Activated CD8-positive, alpha-beta memory T cell treated with anti-CD3 and anti-CD28 coated beads for 24 hours (primary cell): Measurements from ENCODE around the gene IRF2BPL.

Experiments used
- DNase-seq: peaks from one replicate; pipeline ENCODE4 v3.0.0-alpha.2; 2020

The IRF2BPL gene

DNA sequence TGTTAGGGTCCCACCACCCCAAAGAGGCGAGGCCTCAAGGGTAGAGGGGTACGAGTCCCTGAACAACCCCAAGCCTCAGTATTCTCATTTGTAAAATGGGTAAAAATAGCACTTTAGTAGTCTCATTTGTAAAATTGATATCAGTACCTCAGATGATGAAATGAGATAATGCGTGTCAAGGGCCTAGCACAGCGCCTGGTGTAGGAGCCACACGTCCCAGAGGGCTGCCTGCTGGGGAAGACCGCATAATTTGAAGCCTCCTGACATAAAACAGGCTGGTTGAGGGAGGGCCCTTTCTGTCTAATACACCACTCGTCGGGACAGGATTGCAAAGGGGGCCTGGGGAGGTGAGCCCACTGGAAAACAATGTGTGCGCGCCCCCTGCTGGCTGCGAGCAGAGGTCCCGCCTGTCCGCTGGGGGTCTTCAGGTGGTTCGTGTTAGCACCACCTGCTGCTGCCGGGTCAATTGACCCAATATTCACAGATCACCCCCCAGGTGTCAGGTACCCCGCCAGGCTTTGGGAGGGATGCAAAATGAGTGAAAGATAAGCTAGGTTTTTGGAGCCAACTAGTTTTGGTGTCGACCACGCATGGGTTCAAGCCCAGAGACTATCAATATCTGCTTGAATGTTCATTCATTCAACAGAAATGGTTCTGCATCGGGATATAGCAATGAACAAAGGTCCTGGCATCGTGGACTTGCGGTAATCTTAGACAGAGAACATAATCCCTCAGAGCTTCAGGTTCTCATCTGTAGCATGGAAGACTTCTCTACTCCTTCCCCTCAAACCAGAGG, 24.7 kb upstream of the IRF2BPL start:
- DNase-seq: peak; percentile 92

DNA sequence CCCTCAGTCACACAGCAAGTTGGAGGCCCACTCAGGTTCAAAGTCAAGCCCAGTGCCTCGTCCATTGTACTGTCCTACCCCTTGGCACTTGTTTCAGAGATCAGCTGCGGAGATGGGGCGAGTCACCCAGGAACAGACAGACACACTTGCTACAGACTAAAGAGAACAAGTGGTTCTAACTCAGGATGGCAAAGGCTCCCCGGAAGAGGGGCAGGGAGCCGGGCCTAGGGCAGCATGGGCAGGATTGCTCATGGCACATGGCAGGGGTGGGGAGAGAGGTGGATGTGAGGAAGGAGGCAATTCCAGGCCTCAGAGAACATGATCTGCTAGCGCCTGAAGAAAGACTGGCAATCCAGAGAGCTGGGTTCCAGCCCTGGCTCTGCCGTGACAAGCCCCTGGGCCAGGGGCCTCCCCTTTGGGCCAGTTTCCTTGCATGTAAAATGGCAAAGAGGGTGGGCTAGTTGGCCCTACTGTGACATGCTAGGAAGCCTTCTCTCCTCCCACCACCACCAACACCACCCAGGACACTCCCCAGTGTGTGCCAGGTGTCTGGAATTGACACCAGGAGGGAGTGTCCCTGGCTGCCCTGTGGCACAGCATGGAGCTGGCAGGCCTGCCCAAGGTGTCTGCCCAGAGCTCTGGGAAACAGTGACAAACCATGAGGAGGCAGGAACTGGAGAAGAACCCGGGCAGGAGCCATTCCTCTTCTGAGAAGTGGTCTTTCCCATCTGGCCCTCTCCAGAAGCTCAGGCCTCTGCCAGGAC, 24.0 kb upstream of the IRF2BPL start:
- DNase-seq: no peak

DNA sequence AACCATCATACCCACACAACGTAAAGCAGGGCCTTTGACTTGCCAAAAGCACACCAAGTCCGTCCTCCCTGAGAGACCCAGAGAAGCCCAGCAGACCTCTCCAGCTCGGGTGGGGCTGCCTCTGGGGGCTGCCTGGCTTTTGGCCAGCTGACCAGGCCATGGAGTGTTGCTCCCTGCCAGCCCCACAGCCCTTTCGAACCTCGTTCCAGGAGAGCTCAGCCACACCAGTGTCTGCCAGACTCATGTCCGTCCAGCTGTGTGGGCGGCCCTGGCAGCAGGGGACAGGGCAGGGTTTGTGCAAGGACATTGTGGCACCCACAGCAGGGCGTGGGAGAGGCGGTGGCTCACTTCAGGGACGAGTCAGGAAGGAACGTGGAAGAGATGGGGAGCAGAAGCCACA, 22.6 kb upstream of the IRF2BPL start:
- no peak for DNase-seq

DNA sequence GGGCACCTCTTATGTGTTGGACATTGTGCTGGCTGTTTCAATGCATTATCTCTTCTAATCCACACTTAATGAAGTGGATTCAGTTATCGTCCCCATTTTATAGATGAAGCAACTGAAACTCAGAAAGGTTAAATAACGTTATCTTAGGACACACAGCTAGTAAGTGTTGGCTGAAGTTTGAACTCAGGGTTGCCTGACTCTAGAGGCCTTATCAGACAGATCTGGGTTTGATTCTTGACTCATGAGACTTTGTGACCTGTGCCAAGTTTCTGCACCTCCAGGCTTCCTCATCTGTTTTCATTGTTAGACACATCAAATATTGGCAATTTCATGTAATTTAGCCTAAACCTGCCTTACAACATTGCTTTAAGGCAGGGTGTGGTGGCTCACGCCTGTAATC, 18.2 kb upstream of the IRF2BPL start:
- DNase-seq: no peak

DNA sequence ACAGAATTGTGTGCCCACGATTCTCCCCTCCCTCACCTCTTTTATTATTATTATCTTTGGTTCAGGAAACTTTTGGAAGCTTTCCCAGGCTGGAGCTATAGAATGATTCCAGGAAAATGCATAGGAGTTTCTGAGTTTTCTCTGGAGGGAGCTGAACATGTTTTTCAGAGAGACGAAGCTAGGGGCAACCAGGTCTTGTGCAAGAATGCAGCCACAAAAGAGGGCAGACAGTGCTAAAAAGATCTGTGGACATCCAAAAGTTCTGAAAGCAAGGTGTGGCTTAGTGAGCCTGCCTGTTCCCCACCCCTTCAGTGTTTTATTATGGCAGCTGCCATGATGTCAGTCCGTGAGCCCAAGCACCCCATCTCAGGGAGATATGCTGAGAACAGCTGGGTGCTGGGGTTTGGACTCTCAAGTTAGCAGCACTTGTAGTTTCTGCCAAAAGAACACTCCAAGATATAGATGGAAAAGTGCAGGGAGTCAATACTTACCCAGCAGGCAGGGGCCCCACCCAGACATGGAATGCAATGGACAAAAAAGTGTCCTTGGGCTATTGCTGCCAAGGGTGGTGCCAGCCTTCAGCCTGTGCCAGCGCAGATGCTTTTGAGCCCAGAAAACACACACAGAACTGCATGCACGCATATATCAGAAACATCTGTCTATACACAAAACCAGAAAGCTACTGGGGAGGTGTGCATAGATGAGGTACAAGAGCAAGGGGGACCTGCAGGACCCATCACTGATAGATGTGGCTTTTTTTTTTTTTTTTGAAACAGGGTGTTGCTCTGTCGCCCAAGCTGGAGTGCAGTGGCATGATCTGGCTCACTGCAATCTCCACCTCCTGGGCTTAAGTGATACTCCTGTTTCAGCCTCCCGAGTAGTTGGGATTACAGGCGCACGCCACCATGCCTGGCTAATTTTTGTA, 17.0 kb upstream of the IRF2BPL start:
- no peak for DNase-seq

DNA sequence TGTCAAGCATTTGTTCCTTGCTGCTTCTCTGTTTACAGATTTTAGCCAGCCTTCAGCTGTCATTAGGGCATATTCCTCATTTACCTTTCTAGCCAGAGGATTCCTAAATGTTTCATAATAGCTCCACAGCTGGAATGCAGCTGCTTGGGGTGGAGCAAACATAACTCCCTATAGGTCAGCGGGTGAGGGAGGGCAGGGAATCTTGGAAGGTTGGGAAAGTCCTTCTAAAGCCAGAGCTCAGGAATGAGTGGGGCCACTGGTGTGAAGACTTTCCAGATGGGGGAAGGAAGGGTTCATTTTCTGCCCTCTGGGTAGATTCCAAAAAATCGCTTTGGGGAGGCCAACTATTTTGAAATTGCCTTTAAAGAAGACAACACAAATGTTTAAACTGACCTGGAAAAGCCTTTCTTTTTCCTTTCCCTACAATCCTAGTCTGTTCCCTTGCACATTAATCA, 16.3 kb upstream of the IRF2BPL start:
- no peak for DNase-seq

DNA sequence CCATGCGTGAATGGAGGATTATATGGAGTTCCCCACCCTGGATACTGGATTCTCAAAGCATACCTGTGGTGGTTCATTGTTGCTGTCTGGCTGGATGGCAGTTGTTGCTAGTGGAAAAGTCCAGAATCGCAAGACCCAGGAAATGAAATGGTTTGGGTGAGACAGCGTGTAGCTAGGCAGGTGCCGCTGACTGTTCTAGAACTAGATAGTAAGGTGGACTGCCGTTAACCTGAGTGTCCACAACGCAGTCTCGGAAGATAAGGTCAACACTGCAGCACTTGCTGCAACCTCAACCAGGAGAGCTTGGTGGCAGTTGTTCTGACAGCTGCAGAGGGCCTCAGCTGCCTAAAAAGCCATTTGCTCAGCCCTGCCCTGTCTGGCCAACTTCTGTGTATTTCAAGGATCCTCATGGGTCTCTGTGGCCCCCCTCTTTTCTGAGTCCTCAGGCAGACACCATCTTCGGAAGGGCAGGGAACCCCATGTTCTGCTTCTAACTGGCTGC, 15.5 kb upstream of the IRF2BPL start:
- DNase-seq: no peak

DNA sequence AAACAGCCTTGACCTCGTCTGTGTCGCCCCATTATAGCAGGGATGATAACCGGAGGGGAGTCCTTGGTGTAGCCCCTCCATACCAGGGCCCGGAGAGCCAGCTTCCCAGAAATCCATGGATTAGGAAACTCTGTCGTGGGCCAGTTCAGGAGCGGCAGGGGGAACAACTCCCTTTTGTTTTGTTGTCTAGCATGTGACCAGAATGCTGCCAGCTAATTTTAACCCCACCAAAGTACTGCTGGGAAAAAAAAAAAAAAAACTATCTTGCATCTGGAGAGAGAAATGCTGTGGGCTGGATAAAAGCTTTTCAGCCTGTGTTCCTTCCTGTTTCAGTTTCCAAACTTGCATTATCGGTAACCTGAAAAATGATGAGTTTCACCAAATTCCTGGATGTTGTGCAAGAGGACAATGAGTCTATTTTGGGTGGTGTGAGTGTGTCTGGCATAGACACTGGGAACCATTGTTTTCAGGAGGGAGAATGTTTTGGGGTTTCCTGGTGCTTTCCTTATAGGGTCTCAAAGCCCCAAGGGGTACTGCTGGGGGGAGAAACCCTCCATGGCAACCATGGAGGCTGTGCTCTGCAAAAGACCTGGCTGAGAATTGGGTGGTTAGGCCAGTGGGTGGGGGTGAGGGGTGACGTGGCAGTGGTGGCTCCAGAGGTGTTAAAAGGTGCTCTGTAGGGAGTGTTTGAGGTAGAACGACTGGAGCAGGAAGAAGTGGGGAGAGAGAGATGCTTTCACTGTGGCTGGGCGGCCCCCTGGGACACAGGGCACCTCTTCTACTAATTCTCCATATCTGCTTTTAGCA, 14.9 kb upstream of the IRF2BPL start:
- peak; percentile 76 for DNase-seq

DNA sequence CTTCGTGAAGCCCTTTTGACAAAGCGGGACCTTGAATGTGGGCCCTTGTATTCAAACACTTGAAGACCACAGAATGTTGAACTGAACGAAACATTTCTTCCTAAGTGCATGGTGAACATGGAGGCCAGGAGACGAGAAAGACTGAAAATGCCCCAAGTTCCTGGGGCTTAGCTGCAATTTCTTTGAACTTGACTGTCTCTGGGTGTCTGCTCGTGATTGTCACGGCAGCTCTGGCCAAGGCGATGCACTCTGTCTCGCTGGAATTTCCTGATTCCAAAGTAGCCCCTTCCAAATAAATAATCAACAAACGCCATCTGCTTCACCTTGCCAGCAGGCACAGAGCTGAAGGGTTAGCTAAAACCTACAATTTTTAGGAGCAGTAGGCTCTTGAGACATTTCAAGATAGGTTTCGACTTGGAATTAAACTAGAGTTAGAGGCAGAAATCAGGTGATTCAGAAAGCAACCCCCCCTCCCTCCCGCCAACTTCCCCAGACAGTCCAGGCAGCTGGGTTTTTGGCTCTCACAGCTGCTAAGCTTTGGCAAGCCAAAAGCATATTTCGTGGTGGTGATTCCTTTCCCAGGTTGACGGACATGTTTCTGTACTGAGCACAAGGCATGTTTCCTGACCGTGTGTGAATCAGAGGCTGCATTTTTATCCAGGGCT, 13.5 kb upstream of the IRF2BPL start:
- no peak for DNase-seq

DNA sequence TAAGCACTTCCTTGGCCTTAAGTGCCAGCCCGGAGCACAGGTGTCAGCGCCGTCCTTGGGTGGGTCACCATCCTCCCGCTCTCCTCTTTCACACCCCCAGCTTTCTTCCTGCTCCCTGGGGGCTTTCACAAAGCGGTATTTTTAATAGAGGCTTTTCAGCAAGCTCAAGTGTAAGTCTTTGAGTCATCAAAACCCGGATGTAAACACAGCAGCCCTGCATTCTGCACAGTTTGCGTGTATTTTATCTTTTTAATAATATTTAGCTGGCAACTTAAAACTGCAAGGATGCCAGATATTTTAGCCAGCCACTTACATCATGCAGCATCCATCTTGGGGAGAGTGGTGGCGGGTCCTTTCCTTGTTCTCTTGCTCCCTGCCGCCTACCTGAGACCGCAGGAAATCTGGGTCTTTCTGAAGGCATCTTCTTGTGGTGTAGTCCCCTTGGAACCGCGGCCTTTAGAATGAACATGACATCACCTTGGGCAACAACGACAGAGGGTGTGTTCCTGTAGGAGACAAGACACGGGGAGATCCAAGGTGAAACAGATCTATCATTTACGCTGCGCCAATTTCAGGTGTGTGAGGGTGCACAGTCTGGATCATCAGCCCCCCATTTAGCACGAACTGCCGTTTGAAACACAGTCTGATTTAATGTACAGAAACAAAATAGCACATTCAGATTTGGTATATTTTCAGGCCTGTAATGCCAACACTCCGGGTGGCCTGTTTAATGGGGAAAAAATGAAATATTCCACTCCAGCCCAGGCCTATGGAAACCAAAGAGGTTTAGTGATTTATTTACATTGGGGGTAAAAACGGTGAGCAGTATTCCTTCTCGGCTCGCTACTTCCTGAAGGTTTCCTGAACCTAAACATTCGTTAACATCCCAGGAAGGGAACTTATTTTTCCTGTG, 12.5 kb upstream of the IRF2BPL start:
- DNase-seq: peak; percentile 70

DNA sequence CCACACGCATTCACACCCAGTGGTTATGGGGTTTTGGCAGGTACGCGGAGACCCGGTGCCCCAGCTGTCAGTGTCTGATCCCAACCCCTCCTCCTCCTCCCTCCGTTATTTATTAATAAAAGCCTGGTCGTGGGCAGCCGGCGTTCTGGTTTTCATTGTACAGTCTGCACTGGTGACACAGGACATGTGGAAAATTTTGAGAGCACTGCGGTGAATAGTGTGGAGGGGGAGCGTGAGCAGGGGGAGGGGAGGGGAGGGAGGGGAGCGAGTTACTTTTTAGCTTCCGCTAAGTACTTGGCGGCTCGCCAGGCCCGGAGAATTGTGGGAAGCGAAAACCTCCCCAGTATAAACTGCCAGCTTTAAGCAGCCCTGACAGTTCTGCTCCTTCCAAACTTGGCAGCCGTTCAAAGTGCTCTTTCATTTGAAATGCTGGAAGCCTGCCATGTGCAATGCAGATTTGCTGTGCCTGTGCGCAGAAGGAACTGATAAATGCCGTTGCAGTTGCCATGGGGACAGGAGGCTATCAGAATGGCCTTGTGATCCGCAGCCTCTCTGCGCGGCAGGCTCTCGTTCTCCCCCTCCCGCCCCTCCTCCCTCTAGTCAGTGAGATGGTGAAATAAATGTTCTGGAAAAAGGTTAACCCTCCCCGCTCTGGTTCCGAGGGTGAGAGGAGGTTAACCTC, 11.7 kb upstream of the IRF2BPL start:
- peak; percentile 97 for DNase-seq

DNA sequence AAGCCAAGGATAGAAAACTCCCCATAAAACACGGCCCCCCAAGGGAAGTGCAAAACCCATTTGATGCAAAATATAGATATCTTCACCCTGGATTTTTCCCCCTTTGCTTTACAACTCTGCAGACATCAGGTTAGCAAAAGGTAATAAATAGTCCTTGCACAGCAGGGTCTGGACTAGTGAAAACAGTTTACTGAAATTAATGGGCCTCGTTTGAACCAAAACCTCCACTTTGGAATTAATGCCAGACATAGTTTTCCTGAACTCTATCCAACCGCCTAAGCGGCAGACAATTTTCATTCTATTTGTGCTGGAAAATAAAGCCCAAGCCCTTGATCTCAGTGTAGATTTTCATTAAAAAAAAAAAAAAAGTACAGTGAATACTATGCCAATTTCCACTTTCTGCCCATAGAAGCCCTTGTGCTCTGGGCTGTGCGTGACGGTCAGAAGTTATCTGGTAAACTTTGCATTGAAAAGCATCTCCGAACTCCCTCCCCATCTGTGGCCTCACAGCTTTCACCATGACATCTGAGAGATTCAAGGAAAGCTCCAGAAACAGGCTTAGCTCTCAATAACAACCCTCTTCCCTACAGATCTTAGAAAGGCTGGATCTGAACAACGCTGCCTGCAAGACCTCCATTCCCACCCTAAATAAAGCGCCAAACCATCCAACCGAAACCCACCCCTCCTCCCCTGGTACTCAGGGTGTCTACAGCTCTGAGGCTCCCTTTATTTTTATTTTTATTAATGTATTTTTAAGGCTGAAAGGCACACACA, 11.0 kb upstream of the IRF2BPL start:
- no peak for DNase-seq

DNA sequence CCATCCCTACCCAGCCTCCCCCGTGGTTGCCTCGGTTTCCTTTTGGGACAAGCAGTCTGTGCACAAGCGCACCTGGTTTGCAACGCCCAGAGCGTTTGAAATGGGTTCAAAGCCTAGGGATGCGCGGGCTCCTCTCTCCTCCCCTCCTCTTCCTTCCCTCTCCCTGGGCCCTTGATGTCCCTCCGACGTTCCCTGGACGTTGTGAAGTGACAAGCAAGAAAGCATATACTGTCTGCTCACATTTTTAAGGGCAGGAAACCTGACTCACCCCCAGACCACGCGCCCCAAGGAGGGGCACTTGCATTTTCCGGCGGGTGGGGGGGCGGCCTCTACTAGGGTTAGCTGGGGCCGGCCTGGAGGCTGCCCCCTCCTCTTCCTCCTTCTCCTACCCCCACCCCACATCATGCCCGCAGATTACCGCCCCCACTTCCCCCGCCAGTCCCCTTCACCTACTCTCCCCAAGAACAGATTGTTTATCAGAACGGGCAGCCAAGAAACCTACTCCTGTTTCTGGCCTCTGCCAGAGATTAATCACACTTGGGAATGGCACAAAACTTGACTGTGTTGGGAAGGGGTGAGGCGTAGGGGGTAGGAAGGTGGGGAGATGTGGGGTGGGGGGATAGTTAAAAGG, 9.5 kb upstream of the IRF2BPL start:
- DNase-seq: peak; percentile 77

DNA sequence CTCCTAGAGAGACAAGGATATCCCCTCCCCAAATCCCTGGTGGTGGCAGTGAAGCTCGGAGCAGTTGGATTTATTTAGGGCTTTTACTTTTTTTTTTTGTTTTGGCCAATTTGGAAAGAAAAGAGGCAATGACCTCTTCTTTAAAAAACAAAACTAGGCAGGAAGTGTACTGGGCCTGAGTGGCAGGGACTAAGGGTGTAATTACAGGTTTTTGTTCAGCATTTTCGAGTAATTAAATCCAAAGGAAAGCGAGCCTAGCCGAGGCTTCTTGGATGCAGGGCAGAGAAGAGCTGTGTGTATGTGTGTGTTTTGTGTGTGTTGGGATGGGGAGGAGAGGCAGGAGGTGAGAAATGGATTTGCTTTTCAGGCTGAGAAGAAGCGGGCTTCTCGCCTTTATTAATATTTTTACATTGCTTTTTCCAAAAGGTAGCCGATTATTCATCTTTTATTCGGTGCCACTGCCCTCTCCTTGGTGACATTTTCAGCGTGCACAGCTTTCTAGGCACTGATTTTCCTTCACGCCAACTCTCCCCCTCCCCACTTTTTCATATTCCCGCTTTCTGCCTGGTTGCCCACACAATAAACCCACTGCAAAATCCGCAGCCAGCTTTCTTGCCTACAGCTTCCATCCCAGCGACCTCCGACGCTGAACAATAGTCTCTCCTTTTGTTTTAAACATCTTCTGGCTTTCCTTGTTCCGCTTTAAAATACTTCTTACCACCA, 8.9 kb upstream of the IRF2BPL start:
- no peak for DNase-seq

DNA sequence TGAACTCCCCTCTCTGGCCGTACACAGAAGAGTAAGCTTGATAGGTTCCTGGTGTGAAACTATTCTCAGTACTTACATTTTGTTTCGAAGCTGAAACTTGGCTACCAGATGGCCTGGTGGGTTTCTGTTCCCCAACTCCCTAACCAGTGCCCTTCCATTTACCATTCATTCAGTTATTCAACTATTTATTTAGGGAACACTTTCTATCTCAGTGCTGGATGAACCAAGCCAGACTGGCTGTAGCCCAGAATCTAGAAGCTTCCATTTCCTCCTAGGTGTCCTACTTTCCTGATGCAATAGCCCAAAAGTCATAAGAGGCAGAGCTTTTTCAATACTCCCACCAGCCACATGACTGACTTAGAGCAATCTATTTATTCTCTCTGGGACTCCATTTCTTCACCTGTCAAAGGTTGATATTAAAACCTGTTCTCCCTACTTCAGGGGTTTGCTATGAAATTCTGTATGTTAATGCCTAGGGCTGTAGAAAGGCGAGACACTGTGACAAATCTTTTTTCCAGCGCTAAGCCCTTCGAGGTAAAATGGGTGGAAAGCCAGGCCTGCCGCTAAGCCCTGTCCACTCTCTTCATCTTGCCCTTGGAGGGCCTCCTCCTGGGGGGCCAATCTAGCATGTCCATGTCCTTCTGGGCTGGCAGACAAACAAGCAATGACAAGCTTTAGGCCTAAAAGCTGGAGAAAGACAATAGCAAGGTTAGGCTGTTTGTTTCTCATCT, 8.1 kb upstream of the IRF2BPL start:
- DNase-seq: no peak

DNA sequence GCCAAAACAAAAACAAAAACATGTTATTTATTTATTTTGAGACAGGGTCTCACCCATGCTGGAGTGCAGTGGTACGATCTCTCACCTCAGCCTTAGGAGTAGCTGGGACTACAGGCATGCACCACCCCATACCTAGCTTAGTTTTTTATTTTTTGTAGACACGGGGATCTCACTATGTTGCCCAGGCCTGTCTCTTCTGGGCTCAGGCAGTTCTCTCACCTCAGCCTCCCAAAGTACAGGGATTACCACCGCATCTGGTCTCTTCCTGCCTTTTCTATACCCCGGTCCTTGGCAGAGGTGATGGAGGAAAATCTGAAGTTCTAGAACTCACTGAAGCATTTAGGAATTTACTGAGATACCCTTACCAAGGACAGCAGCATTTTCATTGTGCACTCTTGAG, 6.8 kb upstream of the IRF2BPL start:
- DNase-seq: no peak
